Stimulated activated CD4-positive, alpha-beta T cell treated with anti-CD3 and anti-CD28 coated beads, Interleukin-12 subunit alpha, Interleukin-12 subunit beta, amount 100 ng/mL, for 4 hours (primary cell): ENCODE data around the gene SERPINB4.
"Not testable (repeated sequence)": the region's sequence is repeated elsewhere in the genome, so short reads cannot be mapped to it uniquely, and the experiment has no call there.

Experiments
- DNase-seq: peaks from one replicate; pipeline ENCODE4 v3.0.0-alpha.2; 2020

SERPINB4 gene

DNA sequence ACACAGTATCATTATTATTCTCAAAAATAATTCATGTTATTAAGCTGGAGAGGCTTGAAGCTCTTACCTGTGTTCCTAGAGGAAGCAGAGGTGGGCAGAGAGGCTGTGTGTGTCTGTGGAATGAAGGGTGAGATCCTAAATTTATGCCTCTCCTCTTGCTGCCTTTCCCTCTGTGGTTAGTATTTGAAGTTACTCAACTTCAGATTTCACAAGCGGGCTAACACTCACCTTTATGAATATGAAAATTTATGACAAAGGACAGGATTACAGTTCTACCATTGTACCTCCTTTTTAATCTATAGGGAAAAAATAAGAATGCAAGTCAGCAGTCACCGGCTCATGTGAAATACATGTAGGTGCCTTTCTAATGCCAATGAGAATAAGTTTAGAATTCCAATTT is at the start of gene SERPINB4:
TSS of gene SERPINB4 (minus strand) at position 115 of the 400 bp plus-strand sequence. CDS start 679 bp downstream, outside the sequence.
- not testable (repeated sequence) for DNase-seq

GRCh38 chr18:63689064-63689463 is 45.0 kb upstream of the SERPINB4 start:
- DNase-seq, result no peak

- no peak for DNase-seq
Observed at GRCh38 chr18:63686871-63687270, 42.8 kb upstream of the SERPINB4 start.

- DNase-seq, result no peak
Observed at GRCh38 chr18:63684718-63685117, 40.7 kb upstream of the SERPINB4 start.

DNA sequence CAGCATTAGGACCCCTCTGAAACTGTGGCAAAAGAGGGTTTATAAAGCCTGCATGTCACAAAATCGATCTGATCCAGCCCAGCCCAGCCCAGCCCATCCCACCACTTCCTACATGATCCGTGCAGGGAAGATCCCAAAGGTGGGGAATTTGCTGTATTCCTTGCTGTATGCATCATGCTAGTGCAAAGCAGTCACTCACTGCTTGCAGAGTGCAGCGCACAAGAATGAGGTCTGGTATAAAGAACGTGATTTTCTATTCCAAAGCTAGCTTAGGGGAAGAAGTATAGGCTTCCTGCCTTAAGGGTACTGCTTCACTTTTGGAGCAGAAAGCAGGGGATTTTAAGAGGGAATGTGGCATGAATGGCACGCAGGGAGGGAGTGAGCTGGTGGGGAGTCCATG is 39.8 kb upstream of the SERPINB4 start:
- DNase-seq, result no peak

DNA sequence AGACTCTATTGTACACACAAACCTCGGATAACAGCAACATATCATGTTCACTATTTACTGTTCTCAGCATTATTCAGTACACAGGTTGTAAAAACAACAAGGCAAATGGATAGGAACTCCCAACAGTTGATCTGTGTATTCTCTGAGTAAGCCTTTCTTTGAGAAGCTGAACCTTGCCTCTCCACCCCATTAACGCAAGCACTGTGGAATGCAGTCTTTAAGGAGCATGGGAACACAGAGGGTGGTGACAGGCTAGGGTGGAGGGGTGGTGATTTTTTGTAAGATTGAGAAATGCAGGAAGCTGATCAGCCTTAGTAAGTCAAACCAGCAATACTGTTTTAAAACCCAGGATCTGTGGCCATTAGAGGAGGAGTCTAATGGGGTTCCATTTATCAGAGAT is 39.1 kb upstream of the SERPINB4 start:
- no peak for DNase-seq

DNA sequence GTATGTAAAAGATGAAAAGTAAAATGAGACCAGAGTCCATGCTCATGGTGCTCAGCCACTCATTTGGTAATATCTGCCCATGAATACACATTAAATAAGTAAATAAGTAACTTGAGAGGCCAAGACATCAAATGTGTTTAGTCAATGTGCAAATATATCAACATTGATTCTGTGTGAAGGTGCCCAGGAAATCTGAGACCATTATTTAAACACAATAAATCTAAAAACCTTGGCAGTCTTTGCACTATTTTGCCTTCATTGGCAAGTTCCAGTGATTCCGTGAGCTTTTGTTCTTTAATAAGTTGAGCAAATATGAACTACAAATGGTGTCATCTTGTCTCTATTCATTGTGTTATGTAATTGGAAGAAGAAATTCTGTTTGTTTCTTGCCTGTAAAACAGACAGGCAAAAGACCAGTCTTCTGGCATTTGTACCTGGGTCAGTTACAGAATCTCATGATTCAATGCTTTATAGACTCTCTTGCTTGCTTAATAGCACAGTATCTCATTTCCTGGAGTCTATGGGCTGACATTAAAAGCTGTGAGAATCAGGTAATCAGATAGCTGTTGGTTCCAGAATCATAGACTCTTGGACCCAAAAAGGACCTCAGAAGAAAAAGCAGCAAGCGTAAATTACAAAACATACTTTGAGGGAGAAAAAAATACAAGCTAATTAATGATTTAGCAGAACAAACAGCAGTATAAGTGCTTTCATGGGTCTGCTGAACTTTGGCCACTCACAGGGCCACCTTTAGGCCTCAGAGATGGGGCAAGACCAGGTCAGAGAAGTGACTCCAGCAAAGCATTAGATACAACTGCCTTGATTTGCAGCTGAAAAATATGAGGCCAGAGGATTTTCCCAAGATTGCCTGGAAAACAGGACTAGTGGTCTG is 37.6 kb upstream of the SERPINB4 start:
- DNase-seq, result no peak

DNA sequence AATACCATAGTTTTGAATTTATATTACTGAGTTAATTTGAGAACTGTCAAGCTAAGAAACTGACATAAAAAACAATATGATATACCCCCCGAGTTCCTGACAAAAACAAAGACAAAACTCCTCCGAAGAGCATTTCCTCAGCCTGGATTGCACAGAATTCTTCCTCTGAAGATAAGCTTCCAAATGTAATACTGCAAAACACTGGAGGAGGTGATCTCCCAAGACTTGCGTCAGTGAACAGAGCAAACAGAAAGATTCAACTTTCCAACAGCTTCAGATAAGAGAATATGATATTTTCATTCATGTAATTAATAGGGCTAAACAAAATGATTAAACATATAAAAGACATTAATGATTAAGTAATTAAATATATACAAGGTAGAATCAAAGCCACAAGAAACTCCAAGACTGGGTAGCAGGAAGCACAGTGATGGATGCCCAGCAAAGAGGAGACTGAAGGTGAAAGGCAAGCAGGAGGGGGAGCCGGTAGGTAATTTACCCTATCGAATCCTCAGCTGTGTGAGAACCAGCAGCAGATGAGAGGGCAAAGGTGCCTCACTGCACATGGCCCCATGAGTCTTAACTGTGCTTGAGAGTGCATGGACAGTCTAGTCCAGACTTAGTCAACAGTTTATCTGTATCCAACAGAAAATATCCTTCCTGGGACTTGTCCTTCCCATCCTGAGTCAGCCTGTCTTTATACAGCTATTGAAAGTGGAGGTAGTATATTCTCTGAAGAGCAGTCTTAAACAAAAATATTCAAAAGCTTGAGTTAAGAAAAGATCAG is 36.0 kb upstream of the SERPINB4 start:
- no peak for DNase-seq

DNA sequence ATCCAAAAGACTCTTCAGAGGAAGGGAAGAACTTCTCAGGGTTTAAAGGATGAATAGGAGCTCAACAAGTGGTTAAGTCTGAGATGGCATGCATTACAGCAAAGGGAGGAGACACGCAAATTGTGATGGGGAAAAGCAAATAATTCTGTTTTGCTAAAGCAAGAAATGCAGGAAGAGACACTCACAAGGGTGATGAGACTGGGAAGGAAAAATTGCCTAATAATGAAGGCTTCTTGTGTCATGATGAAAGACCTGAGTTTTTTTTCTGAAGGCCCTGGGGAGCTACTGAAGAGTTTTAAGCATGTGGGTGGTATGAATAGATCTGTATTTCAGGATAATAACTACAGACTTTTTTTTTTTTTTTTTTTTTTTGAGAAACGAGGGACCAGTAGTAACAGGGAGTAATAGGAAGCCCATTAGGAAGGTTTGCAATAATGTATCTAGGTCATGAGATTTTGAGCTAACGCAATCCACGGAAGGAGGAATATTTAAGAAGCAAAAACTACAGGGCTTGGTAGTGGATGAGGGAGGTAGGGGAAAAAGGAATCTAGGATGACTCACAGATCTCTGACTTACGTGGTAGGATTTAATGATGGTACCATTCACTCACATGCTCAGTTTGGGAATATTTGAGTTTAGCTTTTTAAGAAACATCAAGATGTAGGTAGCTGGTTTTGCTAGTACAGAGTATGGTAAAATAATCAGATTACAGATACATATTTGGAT is 33.6 kb upstream of the SERPINB4 start:
- no peak for DNase-seq

- no peak for DNase-seq
Observed at GRCh38 chr18:63676526-63677323, 32.7 kb upstream of the SERPINB4 start.

DNA sequence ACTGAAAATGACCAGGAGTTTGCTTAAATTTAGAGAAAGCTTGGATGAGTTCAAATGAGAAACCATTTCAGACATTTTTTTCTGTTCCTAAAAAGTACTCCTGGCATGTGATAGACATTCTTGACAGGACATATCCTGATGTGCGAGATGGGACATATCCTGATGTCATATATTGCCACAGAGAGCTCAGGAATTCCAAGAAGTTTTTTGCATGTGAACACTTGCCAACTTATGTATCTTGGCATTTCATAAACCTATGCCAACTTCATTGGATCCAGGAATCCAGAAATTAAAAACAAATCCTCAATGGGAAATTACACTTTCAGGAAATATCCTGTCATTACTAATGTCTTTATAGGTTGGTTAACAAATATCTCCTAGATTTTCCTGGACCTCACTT is 20.5 kb upstream of the SERPINB4 start:
- DNase-seq, result no peak

- DNase-seq, result not testable (repeated sequence)
Observed at GRCh38 chr18:63661750-63662149, 17.7 kb upstream of the SERPINB4 start, which contains the start of gene SERPINB3. SERPINB3 (minus strand) TSS chr18:63661893; CDS start chr18:63661216, 677 bp downstream.

DNA sequence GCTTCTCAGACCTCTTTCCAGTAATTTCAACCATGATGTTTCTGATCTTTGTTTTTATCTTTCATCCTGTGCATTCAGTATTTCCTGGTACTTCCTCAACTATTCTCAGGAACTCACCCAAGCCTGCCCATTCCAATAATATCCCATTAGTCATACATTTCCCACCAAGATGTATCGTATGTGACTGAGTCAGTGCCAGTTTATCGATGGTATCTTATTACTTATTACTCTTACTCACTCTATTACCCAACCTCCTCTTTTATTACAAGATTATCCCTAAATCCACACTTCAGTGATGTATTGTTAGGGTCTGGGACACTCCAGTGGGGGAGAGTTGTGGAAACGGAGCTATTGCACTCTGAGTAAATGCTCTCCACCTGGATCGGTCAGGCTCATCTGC is 14.9 kb upstream of the SERPINB4 start:
- DNase-seq, result not testable (repeated sequence)

- DNase-seq, result not testable (repeated sequence)
Observed at GRCh38 chr18:63650271-63650670, 6.2 kb upstream of the SERPINB4 start.

- DNase-seq, result no peak
Observed at GRCh38 chr18:63648241-63648640, 4.2 kb upstream of the SERPINB4 start.

DNA sequence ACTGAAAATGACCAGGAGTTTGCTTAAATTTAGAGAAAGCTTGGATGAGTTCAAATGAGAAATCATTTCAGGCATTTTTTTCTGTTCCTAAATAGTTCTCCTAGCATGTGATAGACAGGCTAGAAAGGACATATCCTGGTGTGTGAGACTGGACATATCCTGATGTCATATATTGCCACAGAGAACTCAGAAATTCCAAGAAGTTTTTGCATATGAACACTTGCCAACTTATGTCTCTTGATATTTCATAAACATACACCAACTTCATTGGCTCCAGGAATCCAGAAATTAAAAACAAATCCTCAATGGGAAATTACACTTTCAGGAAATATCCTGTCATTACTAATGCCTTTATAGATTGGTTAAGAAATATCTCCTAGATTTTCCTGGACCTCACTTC is 2.9 kb upstream of the SERPINB4 start:
- DNase-seq, result no peak

DNA sequence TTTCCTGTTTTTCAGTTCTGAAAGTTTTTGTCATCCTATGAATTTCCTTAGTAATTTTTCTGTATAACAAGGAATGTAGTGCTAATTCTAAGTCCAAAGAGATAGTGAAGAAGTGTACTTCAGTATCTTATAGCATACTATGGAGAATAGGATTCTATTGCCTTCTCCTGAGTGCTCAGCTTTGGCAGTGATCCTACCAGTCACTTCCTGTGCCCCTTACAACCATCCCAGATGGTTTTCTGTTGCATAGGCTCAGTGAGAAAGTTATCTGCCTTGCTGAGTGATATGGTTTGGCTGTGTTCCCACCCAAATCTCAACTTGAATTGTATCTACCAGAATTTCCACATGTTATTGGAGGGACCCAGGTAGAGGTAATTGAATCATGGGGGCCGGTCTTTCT is 638 bp upstream of the SERPINB4 start:
- not testable (repeated sequence) for DNase-seq

GRCh38 chr18:63642668-63643356 is 1.2 kb downstream of the SERPINB4 start:
- DNase-seq, result not testable (repeated sequence)

DNA sequence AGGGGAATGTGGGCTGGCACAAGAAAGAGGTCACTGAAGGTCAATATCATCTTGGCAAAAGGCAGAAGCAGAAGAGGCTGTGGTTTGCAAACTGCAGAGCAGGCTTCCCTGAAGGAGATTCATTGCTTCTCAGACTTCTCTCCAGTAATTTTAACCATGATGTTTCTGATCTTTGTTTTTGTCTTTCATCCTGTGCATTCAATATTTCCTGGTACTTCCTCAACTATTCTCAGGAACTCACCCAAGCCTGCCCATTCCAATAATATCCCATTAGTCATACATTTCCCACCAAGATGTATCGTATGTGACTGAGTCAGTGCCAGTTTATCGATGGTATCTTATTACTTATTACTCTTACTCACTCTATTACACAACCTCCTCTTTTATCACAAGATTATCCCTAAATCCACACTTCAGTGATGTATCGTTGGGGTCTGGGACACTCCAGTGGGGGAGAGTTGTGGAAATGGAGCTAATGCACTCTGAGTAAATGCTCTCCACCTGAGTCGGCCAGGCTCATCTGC is 2.8 kb downstream of the SERPINB4 start:
- DNase-seq, result not testable (repeated sequence)

- DNase-seq, result no peak
Observed at GRCh38 chr18:63637703-63638102, 6.4 kb downstream of the SERPINB4 start.

GRCh38 chr18:63627819-63628218 is 16.2 kb downstream of the SERPINB4 start:
- no peak for DNase-seq
